Glomerular visceral epithelial cell (primary cell): ENCODE results near the gene IFI30.
"Not testable (repeated sequence)": the region's sequence is repeated elsewhere in the genome, so short reads cannot be mapped to it uniquely, and the experiment has no call there.

ENCODE experiments used
- DNase-seq: peaks from one replicate; pipeline ENCODE4 v3.0.0-alpha.2; 2016; ENCODE audit errors: extremely low spot score

IFI30 gene

DNA sequence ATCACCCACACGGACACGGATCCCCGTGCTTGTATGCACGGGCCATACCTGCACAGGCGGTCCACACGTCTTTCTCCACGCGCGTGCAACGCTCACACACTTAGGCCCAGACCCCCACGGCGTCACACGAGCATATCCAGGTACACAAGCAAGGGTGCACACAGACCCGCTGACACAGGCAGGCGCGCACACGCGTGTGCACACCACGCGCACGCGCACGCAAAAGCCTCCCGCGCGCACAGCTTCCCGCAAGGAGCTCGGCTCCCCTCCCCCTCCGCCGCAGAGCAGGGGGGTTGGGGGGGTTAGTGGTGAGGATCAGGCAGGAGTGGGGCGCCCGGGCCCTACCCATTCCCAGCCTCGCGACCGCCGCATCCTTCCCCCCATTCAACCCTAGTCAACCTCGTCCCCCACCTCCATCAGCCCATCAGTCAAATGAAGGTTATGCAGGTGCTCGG, 29.8 kb downstream of the IFI30 start:
- DNase-seq: peak; percentile 29

- peak; percentile 100 for DNase-seq
Observed at GRCh38 chr19:18203863-18204393, 30.3 kb downstream of the IFI30 start, which contains the start of gene RAB3A. RAB3A (minus strand) TSS chr19:18204042; CDS start chr19:18202740, 1,302 bp downstream.

DNA sequence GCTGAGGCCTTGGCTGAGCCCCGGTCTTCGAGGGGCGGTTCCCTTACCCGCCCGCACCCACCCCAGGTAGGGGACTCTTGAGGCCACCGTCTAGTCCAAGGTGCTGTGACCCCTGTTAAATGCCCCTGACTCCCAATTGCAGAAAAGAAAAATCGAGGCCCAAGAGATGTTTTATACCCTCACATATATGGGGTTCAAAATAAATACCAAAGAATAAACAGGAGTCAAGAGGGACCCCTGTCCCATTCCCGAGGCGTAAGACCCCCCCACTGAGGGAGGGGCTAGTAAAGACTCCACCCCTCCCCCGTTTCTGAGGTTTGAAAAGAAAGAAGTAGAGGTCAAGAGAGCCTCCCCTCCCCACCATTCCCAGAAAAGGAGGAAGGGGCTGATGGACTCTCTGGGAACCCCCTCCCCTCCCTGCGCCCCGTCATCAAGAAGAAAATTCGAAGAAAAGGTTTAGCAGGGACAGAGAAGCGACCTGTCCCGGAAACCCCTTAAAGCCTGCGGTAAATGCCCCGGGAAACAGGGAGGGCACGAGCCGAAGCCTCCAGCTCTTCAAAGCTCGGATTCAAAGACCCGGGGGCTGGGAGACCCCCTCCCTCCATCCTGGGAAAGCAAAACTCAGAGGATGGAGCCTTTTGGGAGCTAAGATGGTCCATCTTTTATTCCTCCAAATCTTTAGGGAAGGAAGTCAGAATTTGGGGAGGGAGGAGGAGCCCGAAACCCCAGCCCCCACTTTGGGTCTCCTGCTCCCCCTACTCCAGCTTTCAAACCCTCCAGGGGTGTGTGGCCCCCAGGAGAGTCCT, 31.0 kb downstream of the IFI30 start:
- no peak for DNase-seq

DNA sequence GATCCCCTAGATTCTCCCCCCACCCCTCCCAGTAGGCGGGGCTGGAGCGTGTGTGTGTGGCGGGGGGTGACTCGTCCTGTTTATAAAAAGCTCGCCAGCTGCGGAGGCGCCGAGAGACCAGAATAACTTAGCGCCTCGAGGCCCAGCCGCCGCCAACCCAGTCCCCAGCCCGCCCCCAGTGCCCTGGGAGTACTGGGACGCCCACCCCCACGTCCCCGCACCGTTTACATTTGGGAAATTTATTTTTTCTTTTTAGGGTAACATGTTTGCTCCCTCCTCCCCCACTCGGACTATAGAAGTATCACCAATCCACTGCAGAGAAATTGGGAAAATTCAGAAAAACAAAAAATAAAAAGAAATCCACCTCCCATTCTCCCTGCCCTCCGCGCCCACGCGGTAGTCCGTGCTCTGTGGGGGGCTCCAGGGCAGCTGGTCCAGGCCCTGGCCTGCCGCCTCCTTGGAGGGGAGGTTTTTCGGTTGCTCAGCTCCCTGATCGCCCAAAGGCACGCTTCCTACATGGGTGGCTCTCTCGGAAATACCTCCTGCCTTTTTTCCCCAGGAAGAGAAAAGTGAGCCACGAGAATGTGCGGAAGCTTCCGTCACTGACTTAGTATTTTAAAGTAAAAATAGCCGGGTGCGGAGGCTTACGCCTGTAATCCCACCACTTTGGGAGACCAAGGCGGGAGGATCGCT, 31.7 kb downstream of the IFI30 start:
- peak; percentile 58 for DNase-seq

GRCh38 chr19:18206018-18206417, 32.4 kb downstream of the IFI30 start:
- no peak for DNase-seq

GRCh38 chr19:18208098-18208951, 34.7 kb downstream of the IFI30 start:
- DNase-seq: no peak

DNA sequence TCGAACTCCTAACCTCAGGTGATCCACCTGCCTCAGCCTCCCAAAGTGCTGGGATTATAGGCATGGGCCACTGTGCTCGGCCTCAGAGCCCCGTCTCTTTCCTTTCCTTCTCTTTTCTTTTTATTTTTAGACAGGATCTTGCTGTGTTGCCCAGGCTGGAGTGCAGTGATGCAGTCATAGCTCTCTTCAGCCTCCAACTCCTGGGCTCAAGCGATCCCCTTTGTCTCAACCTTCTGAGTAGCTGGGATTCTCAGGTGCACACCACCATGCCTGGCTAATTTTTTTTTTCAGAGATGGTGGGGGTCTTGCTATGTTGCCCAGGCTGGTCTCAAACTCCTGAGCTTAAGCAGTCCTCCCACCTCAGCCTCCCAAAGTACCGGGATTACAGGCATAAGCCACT, 36.3 kb downstream of the IFI30 start:
- not testable (repeated sequence) for DNase-seq

- no peak for DNase-seq
Observed at GRCh38 chr19:18211683-18212082, 38.1 kb downstream of the IFI30 start.

DNA sequence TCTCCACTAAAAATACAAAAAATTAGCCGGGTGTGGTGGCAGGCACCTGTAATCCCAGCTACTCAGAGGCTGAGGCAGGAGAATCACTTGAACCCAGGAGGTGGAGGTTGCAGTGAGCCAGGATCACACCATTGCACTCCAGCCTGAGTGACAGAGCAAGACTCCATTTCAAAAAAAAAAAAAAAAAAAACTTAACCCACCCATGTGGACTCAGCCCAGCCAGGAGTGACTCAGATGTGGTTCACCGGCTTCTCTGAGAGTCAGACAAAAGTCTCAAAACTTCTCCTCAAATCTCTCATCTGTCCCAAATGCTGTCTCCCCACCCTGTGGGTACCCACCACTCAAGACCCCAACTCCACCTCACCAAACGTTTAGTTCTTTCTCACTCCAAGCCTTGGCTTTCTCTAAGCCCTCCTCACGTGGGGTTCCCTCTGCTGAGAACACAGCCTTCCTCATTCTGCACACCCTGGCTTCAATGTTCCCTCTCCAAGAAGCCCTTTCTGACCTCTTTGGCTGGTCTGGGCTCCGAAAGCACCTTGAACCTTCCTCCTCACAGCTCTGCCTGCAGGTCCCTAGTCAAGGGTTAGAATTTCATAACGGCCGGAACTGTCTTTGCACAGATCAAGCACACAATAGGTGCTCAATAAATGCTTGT, 41.3 kb downstream of the IFI30 start:
- peak; percentile 30 for DNase-seq

GRCh38 chr19:18216789-18217188, 43.2 kb downstream of the IFI30 start:
- DNase-seq: no peak

DNA sequence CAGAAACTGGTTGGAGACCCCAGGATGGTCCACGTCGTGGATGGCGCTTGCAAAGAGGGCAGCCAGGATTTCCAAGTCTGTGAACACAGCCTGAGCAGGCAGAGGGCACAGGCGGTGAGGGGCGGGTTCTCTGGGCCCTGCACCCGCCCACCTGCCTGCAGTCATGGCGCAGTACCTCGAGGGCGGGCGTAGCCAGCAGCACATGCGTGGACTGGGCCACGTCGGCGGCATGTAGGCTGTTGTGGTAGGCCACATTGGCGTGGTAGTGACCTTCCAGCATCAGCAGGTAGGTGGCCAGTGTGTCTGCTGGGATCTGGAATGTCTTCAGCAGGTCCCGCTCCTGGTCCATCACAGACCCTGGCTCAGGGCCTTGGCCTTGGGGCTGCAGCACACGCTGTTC, 44.5 kb downstream of the IFI30 start:
- no peak for DNase-seq

DNA sequence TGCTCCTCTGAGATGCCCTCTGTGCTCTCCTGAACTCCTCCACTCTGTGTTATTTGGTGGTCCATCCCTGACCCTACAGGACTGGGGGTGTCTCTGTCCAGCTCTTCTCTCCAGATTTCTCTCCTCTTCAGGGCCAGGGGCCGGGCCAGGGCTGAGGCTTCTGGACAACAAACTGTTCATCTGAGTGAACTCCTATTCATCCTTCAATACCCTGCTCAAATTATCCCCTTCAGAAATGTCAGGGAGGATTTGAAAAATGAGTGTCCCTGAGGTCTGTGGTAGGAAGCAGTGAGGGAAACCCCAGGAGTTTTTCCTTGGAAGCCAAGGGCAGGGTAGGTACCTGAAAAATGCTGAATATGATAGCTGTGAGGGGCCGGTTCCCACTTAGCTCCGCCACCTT, 45.0 kb downstream of the IFI30 start:
- no peak for DNase-seq

DNA sequence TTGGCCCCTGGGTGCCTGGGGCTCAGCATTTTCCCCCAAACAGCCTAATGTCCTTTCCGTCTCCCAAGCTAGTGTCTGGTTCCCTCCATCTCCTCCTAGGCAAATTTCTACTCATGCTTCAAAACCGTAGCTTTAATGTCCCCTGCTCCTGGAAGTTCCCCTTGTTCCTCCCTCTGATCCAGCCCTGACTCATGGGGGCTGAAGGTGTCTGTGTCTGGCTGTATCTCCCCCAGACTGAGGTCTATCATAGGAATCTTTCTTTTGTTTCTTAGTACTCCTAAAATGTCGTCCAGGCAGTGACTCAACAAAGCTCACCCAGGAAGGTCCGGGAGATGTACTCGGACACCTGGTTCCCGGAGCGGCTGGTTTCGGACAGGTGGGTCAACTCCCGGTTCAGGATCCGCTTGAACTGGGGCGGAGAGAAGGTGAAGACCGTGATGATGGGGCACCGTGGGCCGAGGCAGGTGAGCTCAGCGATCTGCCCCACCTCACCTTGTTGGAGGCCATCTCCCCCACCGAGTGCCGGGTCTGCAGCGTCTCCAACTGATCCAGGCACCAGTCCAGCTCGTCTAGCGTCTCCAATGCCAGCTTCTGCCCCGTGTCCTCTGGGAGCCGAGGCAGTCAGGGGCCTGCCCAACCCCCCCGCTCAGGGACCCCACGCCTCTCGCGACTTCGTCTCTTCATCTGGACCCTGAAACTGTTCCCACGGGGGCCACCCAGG, 46.5 kb downstream of the IFI30 start:
- no peak for DNase-seq

GRCh38 chr19:18220632-18221275, 47.1 kb downstream of the IFI30 start:
- no peak for DNase-seq

GRCh38 chr19:18221815-18222725, 48.5 kb downstream of the IFI30 start:
- DNase-seq: no peak

- peak; percentile 23 for DNase-seq
Observed at GRCh38 chr19:18223860-18224524, 50.4 kb downstream of the IFI30 start.

GRCh38 chr19:18224525-18225354, 51.1 kb downstream of the IFI30 start:
- DNase-seq: peak; percentile 99

DNA sequence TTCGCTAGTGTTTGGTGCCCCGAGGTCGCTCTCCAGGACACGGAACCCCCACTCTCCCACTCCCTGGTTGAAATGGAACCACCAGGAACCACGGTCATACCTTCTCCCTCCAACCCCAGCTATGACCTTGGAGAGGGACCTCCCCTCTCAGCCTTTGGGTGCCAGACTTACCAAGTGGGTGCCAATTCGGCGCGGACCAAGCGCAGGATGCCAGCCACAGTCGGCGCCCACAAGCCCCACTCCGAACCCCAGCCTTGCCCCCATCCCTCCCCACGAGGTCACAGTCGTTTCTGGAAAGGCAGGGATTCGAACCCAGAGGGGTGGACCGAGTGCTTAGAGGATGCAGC, 51.7 kb downstream of the IFI30 start:
- DNase-seq: no peak
